Neural cell (in vitro differentiated cells): Measurements from ENCODE around the gene EREG. TPM values are rescaled to one million over a fixed set of nuclear protein-coding genes. Genes with fewer than 3 reads are reported as not detected.
"Not testable (repeated sequence)": the region's sequence is repeated elsewhere in the genome, so short reads cannot be mapped to it uniquely, and the experiment has no call there.

Experiments
- H2AFZ ChIP-seq: fragments of 200-600, 300-800 bp; sonication (generic), shearing (Covaris generic); 2 replicates; pipeline ENCODE4 v1.6.0; 2014; ENCODE audit warnings: low read depth, mild to moderate bottlenecking, antibody characterized with exemption, low read length, moderate library complexity
- H3F3A ChIP-seq: fragments of 200-600 bp; shearing (Covaris generic); 2 replicates; pipeline ENCODE4 v1.6.1; 2016; ENCODE audit warnings: mild to moderate bottlenecking, moderate library complexity, mixed read lengths, antibody characterized with exemption, low read length; ENCODE audit not compliant: insufficient read depth, poor library complexity, severe bottlenecking
- H3K27ac ChIP-seq: fragments of 200-600, 300-800 bp; sonication (generic), shearing (Covaris generic); 2 replicates; pipeline ENCODE4 v1.5.1; 2014; ENCODE audit warnings: mild to moderate bottlenecking, low read length, moderate library complexity
- H3K27me3 ChIP-seq: fragments of 300-800, 200-600 bp; sonication (generic), shearing (Covaris generic); 2 replicates; pipeline ENCODE4 v1.6.0; 2014; ENCODE audit warnings: mild to moderate bottlenecking, low read depth, low read length, moderate library complexity; ENCODE audit not compliant: insufficient read depth
- H3K36me3 ChIP-seq: fragments of 300-800, 200-600 bp; sonication (generic), shearing (Covaris generic); 2 replicates; pipeline ENCODE4 v1.5.1; 2014; ENCODE audit warnings: mild to moderate bottlenecking, antibody characterized with exemption, low read length, moderate library complexity; ENCODE audit not compliant: insufficient read depth
- H3K4me2 ChIP-seq: fragments of 300-800, 200-600 bp; sonication (generic), shearing (Covaris generic); 2 replicates; pipeline ENCODE4 v1.6.0; 2014; ENCODE audit warnings: mild to moderate bottlenecking, low read length
- H3K4me3 ChIP-seq: fragments of 300-800, 200-600 bp; sonication (generic), shearing (Covaris generic); 2 replicates; pipeline ENCODE4 v1.5.1; 2014; ENCODE audit warnings: mild to moderate bottlenecking, low read length, moderate library complexity
- H3K79me2 ChIP-seq: fragments of 200-600 bp; shearing (Covaris generic); replicated peaks from 2 replicates; pipeline ENCODE4 v1.6.0; 2014; ENCODE audit warnings: mild to moderate bottlenecking, low read length, moderate library complexity; ENCODE audit not compliant: insufficient read depth
- H3K9ac ChIP-seq: fragments of 300-800, 200-600 bp; sonication (generic), shearing (Covaris generic); 2 replicates; pipeline ENCODE4 v1.6.1; 2016; ENCODE audit warnings: mild to moderate bottlenecking, low read length, mixed read lengths
- H3K9me2 ChIP-seq: fragments of 200-600 bp; shearing (Covaris generic); 2 replicates; pipeline ENCODE4 v1.6.1; 2016; ENCODE audit warnings: mild to moderate bottlenecking, low read length, mixed read lengths; ENCODE audit not compliant: insufficient read depth
- H3K9me3 ChIP-seq: fragments of 200-600, 300-800 bp; sonication (generic), shearing (Covaris generic); 2 replicates; pipeline ENCODE4 v1.6.1; 2016; ENCODE audit warnings: mild to moderate bottlenecking, mixed run types, low read length, moderate library complexity, mixed read lengths
- H4K20me1 ChIP-seq: fragments of 200-600 bp; shearing (Covaris generic); 2 replicates; pipeline ENCODE4 v1.6.1; 2016; ENCODE audit warnings: mild to moderate bottlenecking, mixed run types; ENCODE audit not compliant: insufficient read depth
- CTCF ChIP-seq: fragments of 450-650 bp; IDR thresholded peaks from 2 replicates; pipeline ENCODE4 v1.5.1; 2014; ENCODE audit warnings: antibody characterized with exemption, mild to moderate bottlenecking, moderate library complexity; ENCODE audit not compliant: poor library complexity, severe bottlenecking
- EP300 ChIP-seq: fragments of 450-650 bp; conservative IDR thresholded peaks from 2 replicates; pipeline ENCODE4 v1.6.1; 2014; ENCODE audit warnings: antibody characterized with exemption, mild to moderate bottlenecking, moderate library complexity; ENCODE audit not compliant: poor library complexity, severe bottlenecking
- EZH2 ChIP-seq: fragments of 200-600, 300-800 bp; shearing (Covaris generic), sonication (generic); IDR thresholded peaks from 2 replicates; pipeline ENCODE4 v1.6.1; 2014; ENCODE audit warnings: antibody characterized with exemption, low read length, borderline replicate concordance, mild to moderate bottlenecking; ENCODE audit not compliant: insufficient read depth, poor library complexity, severe bottlenecking
- MXI1 ChIP-seq: fragments of 450-650 bp; conservative IDR thresholded peaks from 2 replicates; pipeline ENCODE4 v1.6.1; 2014; ENCODE audit warnings: antibody characterized with exemption, mild to moderate bottlenecking; ENCODE audit not compliant: poor library complexity, severe bottlenecking
- POLR2AphosphoS5 ChIP-seq: IDR thresholded peaks from 2 replicates; pipeline ENCODE4 v1.6.1; 2012
- RAD21 ChIP-seq: fragments of 450-650 bp; conservative IDR thresholded peaks from 2 replicates; pipeline ENCODE4 v1.6.1; 2014; ENCODE audit warnings: antibody characterized with exemption, mild to moderate bottlenecking, moderate library complexity
- SMC3 ChIP-seq: fragments of 450-650 bp; conservative IDR thresholded peaks from 2 replicates; pipeline ENCODE4 v1.6.1; 2014; ENCODE audit warnings: antibody characterized with exemption, mild to moderate bottlenecking, moderate library complexity; ENCODE audit not compliant: poor library complexity
- TAF1 ChIP-seq: IDR thresholded peaks from 2 replicates; pipeline ENCODE4 v1.6.1; 2012; ENCODE audit warnings: low read depth
- polyA plus RNA-seq: library from polyadenylated mRNA; depleted of rRNA; stranded (reverse); fragments of >200 nt; gene quantifications from 2 replicates; pipeline ENCODE4 v1.2.3, GENCODE V29; 2014

Gene EREG
- polyA plus RNA-seq, 1 donor from 2014 or later: not detected

- H2AFZ ChIP-seq: no peak overlapping the region
- H4K20me1 ChIP-seq: no peaks in the 10 kb centered on the region
- no peaks in the 10 kb centered on the region for H3K27me3 ChIP-seq
- H3K9ac ChIP-seq: no peak overlapping the region
- no peaks in the 10 kb centered on the region for H3K9me2 ChIP-seq
- TF ChIP-seq POLR2AphosphoS5 (no peak), SMC3 (no peak), EP300 (no peak), RAD21 (no peak), TAF1 (no peak), CTCF (no peak), MXI1 (no peak), EZH2 (no peak)
- H3K4me3 ChIP-seq: no peak overlapping the region
- H3K9me3 ChIP-seq: peaks cover 9% of the 10 kb centered on the region
- no peaks in the 10 kb centered on the region for H3F3A ChIP-seq
- no peak overlapping the region for H3K27ac ChIP-seq
- no peaks in the 10 kb centered on the region for H3K36me3 ChIP-seq
- no peak overlapping the region for H3K4me2 ChIP-seq
- H3K79me2 ChIP-seq: no peaks in the 10 kb centered on the region
Observed at GRCh38 chr4:74339501-74339900, 25.4 kb upstream of the EREG start.

GRCh38 chr4:74340421-74340820 is 24.5 kb upstream of the EREG start:
- not testable (repeated sequence) for H3K9ac ChIP-seq, H3K4me2 ChIP-seq, H4K20me1 ChIP-seq, H3K79me2 ChIP-seq, H3K36me3 ChIP-seq, H3K9me2 ChIP-seq, H3K9me3 ChIP-seq, H3K27me3 ChIP-seq, H3F3A ChIP-seq, H2AFZ ChIP-seq, H3K4me3 ChIP-seq, H3K27ac ChIP-seq

- Histone ChIP-seq H3K36me3 (no peaks in the 10 kb centered on the region), H3K9ac (no peak overlapping the region), H3K27me3 (no peaks in the 10 kb centered on the region), H3K9me3 (peaks cover 9% of the 10 kb centered on the region), H2AFZ (no peak overlapping the region), H4K20me1 (no peaks in the 10 kb centered on the region), H3K9me2 (no peaks in the 10 kb centered on the region), H3K4me3 (no peak overlapping the region), H3K79me2 (no peaks in the 10 kb centered on the region), H3K4me2 (no peak overlapping the region), H3K27ac (no peak overlapping the region), H3F3A (no peaks in the 10 kb centered on the region)
- TF ChIP-seq POLR2AphosphoS5 (no peak), MXI1 (no peak), EZH2 (no peak), CTCF (no peak)
Observed at GRCh38 chr4:74344031-74344430, 20.9 kb upstream of the EREG start.
